ENCODE measurements around the gene ZNF274.
"Not testable (repeated sequence)": the region's sequence is repeated elsewhere in the genome, so short reads cannot be mapped to it uniquely, and the experiment has no call there.

ZNF274 gene

GRCh38 chr19:58217069-58217481 is 34.2 kb downstream of the ZNF274 start:
- Histone ChIP-seq H3K27me3 (ENCODE audit: control insufficient read depth in 1 of 2, insufficient read depth in 2 of 2, low read length in 2 of 2) (no peaks in the 10 kb centered on the region), H3K4me3 (ENCODE audit: low read depth in 1 of 2, low read length in 2 of 2) (no peak overlapping the region), H3K36me3 (ENCODE audit: insufficient read depth, low read length) (peaks cover 10% of the 10 kb centered on the region), H3K9ac (ENCODE audit: low read length) (no peak overlapping the region), H3K27ac (ENCODE audit: low read depth, low read length) (no peak overlapping the region), H3K4me1 (ENCODE audit: insufficient read depth, low read length) (no peaks in the 10 kb centered on the region), H3K9me3 (ENCODE audit: low read length) (peaks cover 58% of the 10 kb centered on the region)

GRCh38 chr19:58217607-58218391 is 34.9 kb downstream of the ZNF274 start:
- Histone ChIP-seq H3K27me3 (ENCODE audit: control insufficient read depth in 1 of 2, insufficient read depth in 2 of 2, low read length in 2 of 2) (no peaks in the 10 kb centered on the region), H3K27ac (ENCODE audit: low read depth, low read length) (no peak overlapping the region), H3K4me3 (ENCODE audit: low read depth in 1 of 2, low read length in 2 of 2) (no peak overlapping the region), H3K9ac (ENCODE audit: low read length) (no peak overlapping the region), H3K36me3 (ENCODE audit: insufficient read depth, low read length) (peaks cover 2% of the 10 kb centered on the region), H3K4me1 (ENCODE audit: insufficient read depth, low read length) (no peaks in the 10 kb centered on the region), H3K9me3 (ENCODE audit: low read length) (peaks cover 51% of the 10 kb centered on the region)

DNA sequence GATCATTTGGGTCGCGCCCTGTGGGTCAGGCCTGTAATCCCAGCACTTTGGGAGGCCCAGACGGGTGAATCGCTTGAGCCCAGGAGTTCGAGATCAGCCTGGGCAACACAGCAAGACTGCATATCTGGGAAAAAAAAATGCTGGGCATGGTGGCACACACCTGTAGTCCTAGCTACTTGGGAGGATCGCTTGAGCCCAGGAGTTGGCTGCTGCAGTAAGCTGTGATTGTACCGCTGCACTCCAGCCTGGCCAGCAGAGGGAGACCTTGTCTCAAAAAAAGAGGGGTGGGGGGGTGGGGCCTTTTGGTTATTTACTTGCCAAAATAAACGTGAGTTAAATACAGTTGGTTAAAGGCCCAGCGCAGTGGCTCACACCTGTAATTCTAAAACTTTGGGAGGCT is 36.0 kb downstream of the ZNF274 start:
- Histone ChIP-seq H3K4me1 (ENCODE audit: insufficient read depth, low read length) (no peaks in the 10 kb centered on the region), H3K9me3 (ENCODE audit: low read length) (peaks cover 40% of the 10 kb centered on the region), H3K4me3 (ENCODE audit: low read depth in 1 of 2, low read length in 2 of 2) (no peak overlapping the region), H3K9ac (ENCODE audit: low read length) (no peak overlapping the region), H3K36me3 (ENCODE audit: insufficient read depth, low read length) (no peaks in the 10 kb centered on the region), H3K27me3 (ENCODE audit: control insufficient read depth in 1 of 2, insufficient read depth in 2 of 2, low read length in 2 of 2) (no peaks in the 10 kb centered on the region), H3K27ac (ENCODE audit: low read depth, low read length) (no peak overlapping the region)

- Histone ChIP-seq H3K4me1 (ENCODE audit: insufficient read depth, low read length) (peaks cover 11% of the 10 kb centered on the region), H3K27me3 (ENCODE audit: control insufficient read depth in 1 of 2, insufficient read depth in 2 of 2, low read length in 2 of 2) (no peaks in the 10 kb centered on the region), H3K9ac (ENCODE audit: low read length) (peak overlapping the region; percentile 29), H3K36me3 (ENCODE audit: insufficient read depth, low read length) (peaks cover 30% of the 10 kb centered on the region), H3K4me3 (ENCODE audit: low read depth in 1 of 2, low read length in 2 of 2) (peak overlapping the region; percentile 77 to 97), H3K27ac (ENCODE audit: low read depth, low read length) (peak overlapping the region; percentile 57), H3K9me3 (ENCODE audit: low read length) (peaks cover 29% of the 10 kb centered on the region)
These were observed 45.2 kb downstream of the ZNF274 start for GRCh38 chr19:58227964-58228584.

- Histone ChIP-seq H3K9ac (ENCODE audit: low read length) (peak within 1 kb of the TSS; percentile 29), H3K4me1 (ENCODE audit: insufficient read depth, low read length) (peaks cover 11% of the 10 kb centered on the region), H3K27ac (ENCODE audit: low read depth, low read length) (peak within 1 kb of the TSS; percentile 57), H3K9me3 (ENCODE audit: low read length) (peaks cover 31% of the 10 kb centered on the region), H3K36me3 (ENCODE audit: insufficient read depth, low read length) (peaks cover 32% of the 10 kb centered on the region), H3K4me3 (ENCODE audit: low read depth in 1 of 2, low read length in 2 of 2) (peak within 1 kb of the TSS; percentile 77 to 97), H3K27me3 (ENCODE audit: control insufficient read depth in 1 of 2, insufficient read depth in 2 of 2, low read length in 2 of 2) (no peaks in the 10 kb centered on the region)
These were observed 45.9 kb downstream of the ZNF274 start, which contains the start of gene ZNF544 for GRCh38 chr19:58228585-58229254. Gene ZNF544, plus strand, starts transcription at chr19:58228914. Its CDS starts 15,110 bp downstream, at chr19:58244024.

- peaks cover 36% of the 10 kb centered on the region for H3K9me3 ChIP-seq (ENCODE audit: low read length)
- no peak overlapping the region for H3K9ac ChIP-seq (ENCODE audit: low read length)
- H3K27ac ChIP-seq (ENCODE audit: low read depth, low read length) = peak overlapping the region; percentile 57
These were observed 46.4 kb downstream of the ZNF274 start for GRCh38 chr19:58229255-58229639.

GRCh38 chr19:58237324-58237723 is 54.5 kb downstream of the ZNF274 start:
- Histone ChIP-seq H3K4me3 (ENCODE audit: low read depth in 1 of 2, low read length in 2 of 2) (no peak overlapping the region), H3K36me3 (ENCODE audit: insufficient read depth, low read length) (peaks cover 29% of the 10 kb centered on the region), H3K27me3 (ENCODE audit: control insufficient read depth in 1 of 2, insufficient read depth in 2 of 2, low read length in 2 of 2) (no peaks in the 10 kb centered on the region), H3K4me1 (ENCODE audit: insufficient read depth, low read length) (no peaks in the 10 kb centered on the region), H3K9me3 (ENCODE audit: low read length) (peaks cover 45% of the 10 kb centered on the region), H3K9ac (ENCODE audit: low read length) (no peak overlapping the region), H3K27ac (ENCODE audit: low read depth, low read length) (no peak overlapping the region)

More at GRCh38 chr19:58229255-58229639, 46.4 kb downstream of the ZNF274 start:
- H3K27me3 ChIP-seq (ENCODE audit: control insufficient read depth in 1 of 2, insufficient read depth in 2 of 2, low read length in 2 of 2) = no peaks in the 10 kb centered on the region
- peaks cover 37% of the 10 kb centered on the region for H3K36me3 ChIP-seq (ENCODE audit: insufficient read depth, low read length)
- peak overlapping the region; percentile 77 to 97 for H3K4me3 ChIP-seq (ENCODE audit: low read depth in 1 of 2, low read length in 2 of 2)
- peaks cover 11% of the 10 kb centered on the region for H3K4me1 ChIP-seq (ENCODE audit: insufficient read depth, low read length)

DNA sequence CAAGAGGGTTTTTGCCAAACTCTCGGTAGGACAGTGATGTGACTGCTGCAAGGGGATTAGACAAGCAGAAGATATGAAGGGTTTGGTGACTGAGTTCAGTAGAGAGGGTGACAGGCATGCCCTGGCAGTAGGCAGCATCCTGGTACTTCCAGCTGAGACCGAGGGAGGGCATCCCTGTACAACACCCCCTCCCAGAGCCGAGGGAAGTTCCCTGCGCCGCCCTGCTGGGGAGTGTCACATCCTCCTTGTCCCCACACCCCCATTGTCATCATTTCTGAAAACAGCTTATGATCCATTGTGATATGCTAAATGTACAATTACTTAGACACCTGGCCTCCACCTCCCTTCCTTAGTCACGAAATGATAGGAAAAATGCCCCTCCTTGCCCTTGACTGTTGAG is 60.5 kb downstream of the ZNF274 start:
- H3K4me3 ChIP-seq (ENCODE audit: low read depth in 1 of 2, low read length in 2 of 2) = peak overlapping the region in 1 of 2 donors; percentile 38
- H3K4me1 ChIP-seq (ENCODE audit: insufficient read depth, low read length) = no peaks in the 10 kb centered on the region
- H3K27me3 ChIP-seq (ENCODE audit: control insufficient read depth in 1 of 2, insufficient read depth in 2 of 2, low read length in 2 of 2) = no peaks in the 10 kb centered on the region
- H3K36me3 ChIP-seq (ENCODE audit: insufficient read depth, low read length) = peaks cover 44% of the 10 kb centered on the region
- H3K9me3 ChIP-seq (ENCODE audit: low read length) = peaks cover 61% of the 10 kb centered on the region
- H3K9ac ChIP-seq (ENCODE audit: low read length) = no peak overlapping the region
- H3K27ac ChIP-seq (ENCODE audit: low read depth, low read length) = no peak overlapping the region

DNA sequence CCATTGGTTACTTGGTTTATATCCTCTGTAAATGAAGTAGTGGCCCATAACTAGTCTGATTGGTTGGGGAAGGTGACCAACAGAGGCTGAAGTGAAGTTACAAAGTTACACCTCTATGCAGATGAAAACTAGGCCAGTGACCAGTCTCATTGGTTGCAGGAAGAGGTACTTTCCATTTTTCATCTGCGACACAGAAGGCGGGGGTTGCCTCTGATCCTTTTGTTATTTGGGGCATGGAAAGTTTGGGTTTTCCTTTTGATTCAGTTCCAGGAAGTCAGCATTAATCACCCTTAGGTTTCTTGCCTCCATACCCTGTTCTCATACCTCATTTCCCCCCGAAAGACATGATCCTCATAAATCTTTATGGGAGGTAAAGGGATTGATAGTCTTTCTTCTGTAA is 66.0 kb downstream of the ZNF274 start:
- Histone ChIP-seq H3K9me3 (ENCODE audit: low read length) (peaks cover 69% of the 10 kb centered on the region), H3K9ac (ENCODE audit: low read length) (no peak overlapping the region), H3K4me1 (ENCODE audit: insufficient read depth, low read length) (no peaks in the 10 kb centered on the region), H3K4me3 (ENCODE audit: low read depth in 1 of 2, low read length in 2 of 2) (peak overlapping the region in 1 of 2 donors; percentile 24), H3K36me3 (ENCODE audit: insufficient read depth, low read length) (peaks cover 53% of the 10 kb centered on the region), H3K27me3 (ENCODE audit: control insufficient read depth in 1 of 2, insufficient read depth in 2 of 2, low read length in 2 of 2) (no peaks in the 10 kb centered on the region), H3K27ac (ENCODE audit: low read depth, low read length) (no peak overlapping the region)

DNA sequence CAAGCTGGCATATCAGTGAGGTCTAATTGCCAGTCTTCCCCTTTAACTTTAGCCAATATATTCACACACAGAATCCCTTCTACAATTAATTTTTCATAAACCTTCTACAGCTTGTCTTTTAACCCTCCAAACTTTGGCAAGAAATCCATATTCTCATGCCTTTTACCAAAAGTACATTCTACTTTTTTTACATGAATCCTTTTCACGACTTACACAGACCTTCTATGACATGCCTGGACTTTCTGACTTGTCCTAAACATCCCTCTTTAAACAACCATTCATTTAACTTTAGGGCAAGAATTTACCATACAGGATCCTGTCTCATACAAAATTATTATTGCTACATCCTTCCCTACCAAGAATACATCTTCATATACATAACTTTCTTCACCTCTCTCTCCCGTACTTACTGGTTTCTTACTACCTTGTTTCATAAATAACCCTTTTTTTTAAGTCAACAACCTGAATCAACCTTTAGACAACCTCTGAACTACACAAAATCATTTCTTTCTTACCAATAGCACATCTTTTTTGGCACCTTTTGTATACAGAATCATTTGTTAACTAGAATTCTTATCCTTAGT is 69.3 kb downstream of the ZNF274 start:
- H3K4me1 ChIP-seq (ENCODE audit: insufficient read depth, low read length) = no peaks in the 10 kb centered on the region
- peaks cover 75% of the 10 kb centered on the region for H3K9me3 ChIP-seq (ENCODE audit: low read length)
- H3K9ac ChIP-seq (ENCODE audit: low read length) = no peak overlapping the region
- no peaks in the 10 kb centered on the region for H3K27me3 ChIP-seq (ENCODE audit: control insufficient read depth in 1 of 2, insufficient read depth in 2 of 2, low read length in 2 of 2)
- no peak overlapping the region for H3K4me3 ChIP-seq (ENCODE audit: low read depth in 1 of 2, low read length in 2 of 2)
- H3K36me3 ChIP-seq (ENCODE audit: insufficient read depth, low read length) = peaks cover 45% of the 10 kb centered on the region
- H3K27ac ChIP-seq (ENCODE audit: low read depth, low read length) = no peak overlapping the region

- H3K9me3 ChIP-seq (ENCODE audit: low read length) = peaks cover 94% of the 10 kb centered on the region
- peak overlapping the region in 1 of 2 donors; percentile 47 for H3K4me3 ChIP-seq (ENCODE audit: low read depth in 1 of 2, low read length in 2 of 2)
- H3K36me3 ChIP-seq (ENCODE audit: insufficient read depth, low read length) = peaks cover 61% of the 10 kb centered on the region
- H3K4me1 ChIP-seq (ENCODE audit: insufficient read depth, low read length); H3K27me3 ChIP-seq (ENCODE audit: control insufficient read depth in 1 of 2, insufficient read depth in 2 of 2, low read length in 2 of 2); H3K27ac ChIP-seq (ENCODE audit: low read depth, low read length); H3K9ac ChIP-seq (ENCODE audit: low read length): not testable (repeated sequence)
These were observed 75.4 kb downstream of the ZNF274 start for GRCh38 chr19:58258259-58258658.

Data from muscle layer of colon (tissue), 2 donors.